Muscle of arm (tissue), 12 donors: ENCODE results near the gene DLGAP4. TPM values are rescaled to one million over a fixed set of nuclear protein-coding genes. Genes with fewer than 3 reads are reported as not detected.
A peak's percentile ranks its signal among the peaks of the same experiment; 100 is the strongest.

Source experiments
- DNase-seq: peaks from one replicate; pipeline ENCODE4 v3.0.0-alpha.2; 2013
- polyA plus RNA-seq, 12 donors: library from polyadenylated mRNA; unstranded; fragments of 120-200 nt; gene quantifications; one replicate each; pipeline ENCODE4 v1.2.1, GENCODE V29; 2013; ENCODE audit not compliant: insufficient read length in 12 of 12

Gene DLGAP4
- polyA plus RNA-seq, 12 donors = 43.9 to 79.6 (median 48.3) TPM; not detected in 1

DNA sequence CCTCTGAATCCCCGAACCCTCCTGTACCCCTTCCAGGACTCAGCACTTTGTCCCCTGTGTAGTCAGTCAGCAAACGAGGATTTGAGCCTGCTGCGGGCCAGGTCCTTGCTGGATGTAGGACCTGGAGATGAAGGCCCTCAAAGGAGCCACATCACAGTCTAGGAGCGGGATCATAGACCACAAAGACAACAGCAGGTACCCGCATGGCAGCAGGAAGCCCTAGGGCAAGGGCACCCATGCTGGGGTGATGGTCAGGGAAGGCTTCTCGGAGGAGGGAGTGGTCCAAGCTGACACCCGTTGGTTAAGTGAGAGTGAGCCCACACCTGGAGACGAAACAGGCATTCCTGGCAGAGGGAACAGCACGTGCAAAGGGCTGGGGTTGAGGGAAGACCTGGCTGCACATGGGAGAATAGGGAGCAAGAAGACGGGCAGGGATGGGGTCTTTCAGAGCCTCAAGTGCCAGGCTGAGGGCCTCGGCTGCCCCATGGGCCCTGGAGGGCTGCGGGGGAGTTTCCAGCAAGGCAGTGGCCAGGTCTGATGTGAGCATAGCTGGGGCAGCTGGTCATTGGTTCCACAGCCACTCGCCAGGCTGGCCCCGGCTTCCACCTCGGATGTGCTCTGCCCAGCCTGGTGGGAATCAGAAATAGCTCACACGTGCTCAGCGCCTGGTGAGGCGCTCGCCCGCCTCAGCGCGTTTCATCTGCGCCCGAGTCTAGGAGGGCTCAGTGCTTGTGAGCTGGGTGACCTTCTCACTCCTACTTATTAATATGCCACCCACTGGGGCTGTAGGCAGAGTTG, 15.0 kb downstream of the DLGAP4 start:
- no peak for DNase-seq

DNA sequence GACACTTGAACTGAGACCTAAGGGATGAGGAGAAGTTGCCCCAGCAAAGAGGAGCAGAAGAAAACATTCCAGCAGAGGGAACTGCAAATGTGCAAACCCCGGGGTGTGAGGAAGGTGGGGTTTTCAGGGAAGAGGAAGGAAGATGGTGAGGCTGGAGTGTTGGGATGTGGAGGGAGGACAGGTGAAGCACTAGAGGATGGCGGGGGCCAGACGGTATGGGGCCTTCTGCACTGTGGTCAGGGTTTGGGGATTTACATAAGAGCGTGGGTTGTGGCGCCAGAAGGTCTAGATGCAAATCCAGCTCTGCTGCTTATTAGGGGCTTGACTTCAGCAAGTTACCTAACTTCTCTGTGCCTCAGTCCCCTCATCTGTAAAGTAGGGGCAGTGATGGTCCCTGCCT, 16.0 kb downstream of the DLGAP4 start:
- no peak for DNase-seq

DNA sequence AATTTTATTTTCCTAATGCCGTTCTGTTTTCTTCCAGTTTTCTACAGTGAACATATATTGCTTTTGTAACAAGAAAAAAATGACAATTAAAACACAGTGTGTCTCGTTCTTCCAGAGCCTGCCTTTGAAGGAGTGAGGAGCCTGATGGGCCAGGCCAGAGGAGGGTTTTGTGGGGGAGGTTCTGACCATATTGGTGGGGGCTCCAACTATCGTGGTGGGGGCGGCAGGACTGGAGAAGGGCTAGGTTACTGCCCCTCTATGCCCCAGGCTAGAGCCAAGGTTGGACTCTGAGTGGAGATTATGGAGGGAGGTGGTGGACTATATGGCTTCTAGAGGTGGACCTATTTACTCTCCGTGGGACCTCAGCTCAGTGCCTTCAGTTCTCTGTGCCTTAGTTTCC, 24.0 kb downstream of the DLGAP4 start:
- DNase-seq = no peak

DNA sequence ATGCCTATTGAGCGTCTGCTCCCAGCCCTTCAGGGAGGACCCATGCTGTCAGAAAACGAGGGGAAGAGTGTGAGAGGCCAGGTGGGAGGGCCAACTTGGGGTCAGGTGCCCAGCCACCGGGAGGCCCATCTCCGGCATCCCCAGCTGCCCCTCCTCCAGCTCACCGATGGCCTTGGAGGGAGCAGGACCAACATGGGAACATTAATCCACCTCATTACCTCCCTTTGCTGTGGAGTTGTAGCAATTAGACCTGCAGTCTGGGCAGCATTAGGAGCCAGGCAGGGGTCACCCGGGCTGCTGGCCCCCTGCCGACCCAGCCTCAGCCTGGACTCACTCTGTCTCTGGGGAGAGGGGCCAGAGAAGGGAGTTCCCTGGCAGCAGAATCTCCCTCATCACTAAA, 25.1 kb downstream of the DLGAP4 start:
- DNase-seq = no peak

DNA sequence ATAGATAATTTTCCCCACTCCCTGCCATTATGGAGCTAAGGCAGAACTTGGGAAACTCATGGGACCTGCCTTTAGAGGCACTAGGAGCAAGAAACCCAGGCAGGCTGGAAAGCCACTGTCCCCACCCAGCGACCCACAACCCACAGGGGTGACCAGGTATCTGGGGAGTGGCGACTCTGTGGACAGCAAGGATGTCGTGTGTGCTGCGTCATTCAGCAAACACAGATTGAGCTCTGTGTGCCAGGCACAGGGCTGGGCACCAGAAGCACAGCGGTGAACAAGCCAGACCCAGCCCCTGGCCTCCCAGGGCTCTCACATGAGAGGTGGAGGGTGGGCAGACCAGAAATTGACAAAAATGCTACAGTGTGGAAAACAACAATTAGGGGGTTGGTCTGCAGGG, 27.7 kb downstream of the DLGAP4 start:
- DNase-seq = no peak

DNA sequence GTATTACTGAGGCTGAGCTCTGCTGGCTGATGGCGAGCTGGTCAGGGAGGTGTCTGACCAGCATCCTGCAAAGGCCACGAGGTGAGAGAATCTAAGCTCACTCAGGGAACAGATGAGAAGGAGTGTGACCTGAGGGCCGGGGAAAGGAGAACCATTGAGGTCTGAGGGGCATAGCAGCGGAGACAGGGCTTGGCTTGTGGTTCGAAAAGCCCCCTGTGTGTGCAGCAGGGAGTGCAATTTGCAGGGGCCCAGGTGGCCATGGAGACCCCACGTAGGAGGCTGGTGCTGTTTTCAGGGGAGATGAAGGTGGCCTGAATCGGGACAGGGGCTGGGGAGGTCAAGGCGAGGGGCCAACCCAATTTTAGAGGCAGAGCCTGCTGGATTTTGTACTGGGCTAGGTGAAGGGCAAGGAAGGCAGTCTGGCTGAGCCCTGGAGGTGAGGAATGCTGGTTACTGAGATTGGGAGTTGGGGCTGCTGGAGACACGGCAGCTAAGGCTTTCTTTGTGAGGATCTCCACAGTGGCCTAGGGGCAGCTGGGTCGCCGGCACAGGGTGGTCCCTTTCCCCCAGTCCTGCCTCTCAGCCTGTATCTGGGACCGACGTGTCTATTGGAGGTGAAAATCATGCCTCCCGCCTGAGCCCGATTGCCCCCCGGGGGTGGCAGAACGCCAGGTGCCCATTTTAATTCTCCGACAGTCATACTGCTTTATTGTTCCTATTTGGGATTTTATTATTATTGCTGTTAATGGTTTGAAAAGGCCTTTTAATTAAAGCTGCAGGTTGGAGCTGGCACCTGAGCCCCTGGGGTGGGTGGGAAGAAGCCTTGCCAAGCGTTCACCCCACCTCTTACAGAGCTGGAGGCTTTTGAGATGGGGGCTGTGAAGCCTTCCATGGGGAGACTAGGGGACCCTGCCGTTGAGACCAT, 28.4 kb downstream of the DLGAP4 start:
- no peak for DNase-seq

DNA sequence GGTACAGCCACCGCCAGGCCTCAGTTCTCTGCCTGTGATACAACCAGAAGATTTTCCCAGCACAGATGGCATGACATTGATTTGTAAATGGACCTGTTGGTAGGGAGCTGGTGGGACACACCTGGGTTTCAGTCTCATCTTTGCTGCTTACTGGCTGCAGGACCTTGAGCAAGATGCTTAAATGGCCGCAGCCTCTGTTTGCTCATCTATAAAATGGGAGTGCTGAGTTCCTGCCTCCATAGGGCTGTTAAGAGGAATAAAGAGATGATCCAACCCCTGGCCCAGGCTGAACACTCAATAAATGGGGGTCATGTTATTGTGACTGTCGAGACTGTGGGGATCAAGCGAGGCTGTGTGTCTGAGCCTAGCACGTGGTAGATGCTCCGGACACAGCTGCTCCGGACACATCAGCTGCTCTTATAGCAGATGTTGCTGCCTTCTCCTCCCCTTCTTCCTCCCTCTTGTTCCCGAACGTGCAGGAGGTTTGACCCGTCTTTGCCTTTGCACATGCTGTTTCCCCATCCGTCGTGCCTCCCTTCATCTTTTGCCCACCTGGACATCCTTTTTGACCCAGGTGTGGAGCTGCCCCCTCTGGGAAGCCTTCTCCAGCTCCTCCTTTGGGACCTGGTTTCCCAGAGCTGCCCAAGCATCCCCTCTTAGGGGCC, 29.2 kb downstream of the DLGAP4 start:
- DNase-seq = no peak

DNA sequence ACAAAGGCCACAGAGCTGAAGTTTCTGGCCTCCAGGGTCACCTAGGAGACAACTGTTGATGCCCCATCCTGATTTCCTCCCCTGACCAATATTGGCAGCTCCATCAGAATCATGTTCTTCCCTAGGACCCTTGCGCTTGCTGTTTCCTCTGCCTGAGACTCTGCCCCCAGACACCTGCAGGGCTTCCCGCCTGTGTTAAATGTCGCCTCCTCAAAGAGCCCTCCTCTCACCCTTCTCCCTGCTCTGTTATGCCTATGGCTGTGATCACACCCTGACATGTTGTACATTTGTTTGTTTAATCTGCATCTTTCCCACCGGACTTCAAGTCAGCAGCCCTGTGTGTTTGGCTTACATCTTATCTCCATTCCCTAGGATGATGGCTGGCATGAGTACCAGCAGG, 30.1 kb downstream of the DLGAP4 start:
- no peak for DNase-seq

DNA sequence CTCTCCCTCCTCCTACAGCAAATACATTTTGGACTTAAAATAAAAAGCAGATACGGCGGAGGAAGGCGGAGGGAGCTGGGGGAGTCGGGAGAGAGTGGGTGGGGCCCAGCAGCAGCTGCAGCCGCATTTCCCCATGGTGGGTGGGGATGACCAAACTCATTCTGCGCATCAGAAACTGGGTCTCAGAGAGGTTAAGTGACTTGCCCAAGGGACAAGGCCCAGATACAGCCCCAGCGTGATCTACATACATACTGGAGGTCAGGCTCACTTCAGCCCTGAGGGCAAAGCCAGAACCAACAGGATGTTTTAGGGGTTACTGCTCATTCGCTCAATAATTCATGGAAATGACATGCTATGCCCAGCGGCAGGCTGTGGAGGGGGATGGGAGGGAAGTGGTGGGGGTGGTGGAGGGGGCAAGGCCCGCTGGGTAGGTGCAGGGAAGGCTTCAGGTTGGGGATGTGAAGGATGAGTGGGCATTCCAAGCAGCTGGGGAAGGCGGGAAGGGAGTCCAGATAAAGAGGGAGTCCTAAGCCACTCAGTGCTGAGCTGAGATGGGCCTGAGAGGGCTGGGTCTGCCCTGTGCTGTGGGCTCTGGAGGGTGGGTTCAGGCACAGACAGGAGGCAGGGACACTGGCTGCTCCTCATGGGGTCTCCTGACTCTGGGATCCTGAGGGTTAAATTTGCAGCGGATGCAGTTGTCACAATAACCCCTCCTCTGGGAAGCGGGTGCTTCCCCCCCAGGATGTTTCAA, 31.0 kb downstream of the DLGAP4 start:
- no peak for DNase-seq

DNA sequence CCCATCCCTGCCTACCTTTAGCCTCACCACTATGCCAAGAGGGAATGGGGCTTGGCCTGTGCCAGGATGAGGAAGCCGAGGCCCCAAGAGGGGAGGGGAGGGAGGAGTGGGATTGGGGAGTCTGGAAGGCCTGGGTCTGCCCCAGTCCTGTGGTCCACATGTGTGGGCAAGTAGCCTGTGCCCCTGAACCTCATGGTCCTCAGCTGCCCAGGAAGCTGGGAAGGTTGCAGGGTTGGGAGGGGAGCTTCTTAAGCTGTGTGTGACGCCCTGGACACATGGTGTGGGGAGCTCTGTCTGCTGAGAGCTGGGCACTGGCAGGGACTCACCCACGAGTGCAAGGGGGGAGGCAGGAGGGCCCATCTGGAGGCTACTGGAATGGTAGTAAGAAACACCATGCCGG, 31.7 kb downstream of the DLGAP4 start:
- no peak for DNase-seq

DNA sequence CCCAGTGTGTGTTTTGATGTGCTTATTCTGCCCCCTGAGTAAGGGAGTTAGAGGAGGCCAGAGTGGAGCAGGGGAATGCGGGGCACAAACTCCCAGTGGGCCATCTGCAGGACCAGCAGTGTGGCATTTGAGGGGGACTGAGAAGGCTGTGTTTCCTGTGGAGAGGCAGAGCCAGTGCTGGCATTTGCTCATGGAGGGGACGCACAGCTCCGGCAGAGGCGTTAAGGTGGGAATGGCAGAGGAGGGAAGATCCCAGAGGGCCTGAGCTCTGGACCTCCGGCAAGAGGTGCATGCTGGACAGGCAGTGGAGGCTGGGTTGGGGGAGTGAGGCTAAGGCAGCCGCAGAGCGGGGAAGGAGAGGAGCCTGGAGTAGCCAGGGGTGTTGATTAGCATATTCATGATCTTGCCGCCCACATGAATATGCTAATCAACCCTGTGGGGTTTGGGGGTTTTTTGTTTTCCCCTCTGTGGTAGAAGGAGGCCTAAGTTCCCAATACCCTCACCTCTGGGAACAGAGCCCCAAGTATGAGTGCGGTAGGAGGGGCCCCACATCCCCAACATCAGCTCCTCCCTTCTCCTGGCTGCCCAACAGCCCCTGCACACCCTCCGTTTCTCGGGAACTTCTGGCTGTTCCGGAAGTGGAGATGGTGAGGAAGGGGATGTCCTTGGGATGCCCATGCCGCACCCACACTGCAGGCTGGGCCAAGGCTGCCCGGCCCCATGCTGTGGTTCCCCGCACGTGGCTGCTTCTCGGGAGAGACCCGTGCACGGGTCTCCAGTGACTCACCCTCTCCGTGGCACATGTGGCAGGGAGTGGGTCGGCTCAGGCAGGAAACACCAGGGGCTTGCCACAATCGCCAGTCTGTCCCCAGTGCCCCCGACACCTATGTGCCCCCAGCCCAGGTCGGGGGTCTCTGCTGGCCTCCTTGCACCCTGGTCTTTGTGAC, 33.8 kb downstream of the DLGAP4 start:
- no peak for DNase-seq

DNA sequence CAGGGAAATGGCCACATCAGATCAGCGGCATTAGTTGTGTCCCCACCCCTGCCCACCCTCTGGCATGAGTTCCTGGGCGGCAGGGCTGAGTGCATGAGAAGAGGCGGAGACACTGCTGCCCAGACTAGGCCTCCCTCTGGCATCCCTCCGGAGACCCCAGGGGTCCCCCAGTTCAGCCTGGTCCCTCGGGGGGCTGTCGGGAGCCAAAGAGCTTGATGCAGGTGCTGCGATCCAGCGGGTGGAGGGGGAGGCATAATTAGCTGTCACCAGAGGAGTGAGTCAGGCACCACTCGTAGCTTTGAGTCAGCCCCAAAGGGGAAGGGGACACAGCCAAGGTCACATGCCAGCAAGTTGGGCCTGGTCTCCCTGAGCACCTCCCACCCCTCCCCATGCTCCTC, 34.5 kb downstream of the DLGAP4 start:
- DNase-seq = no peak

DNA sequence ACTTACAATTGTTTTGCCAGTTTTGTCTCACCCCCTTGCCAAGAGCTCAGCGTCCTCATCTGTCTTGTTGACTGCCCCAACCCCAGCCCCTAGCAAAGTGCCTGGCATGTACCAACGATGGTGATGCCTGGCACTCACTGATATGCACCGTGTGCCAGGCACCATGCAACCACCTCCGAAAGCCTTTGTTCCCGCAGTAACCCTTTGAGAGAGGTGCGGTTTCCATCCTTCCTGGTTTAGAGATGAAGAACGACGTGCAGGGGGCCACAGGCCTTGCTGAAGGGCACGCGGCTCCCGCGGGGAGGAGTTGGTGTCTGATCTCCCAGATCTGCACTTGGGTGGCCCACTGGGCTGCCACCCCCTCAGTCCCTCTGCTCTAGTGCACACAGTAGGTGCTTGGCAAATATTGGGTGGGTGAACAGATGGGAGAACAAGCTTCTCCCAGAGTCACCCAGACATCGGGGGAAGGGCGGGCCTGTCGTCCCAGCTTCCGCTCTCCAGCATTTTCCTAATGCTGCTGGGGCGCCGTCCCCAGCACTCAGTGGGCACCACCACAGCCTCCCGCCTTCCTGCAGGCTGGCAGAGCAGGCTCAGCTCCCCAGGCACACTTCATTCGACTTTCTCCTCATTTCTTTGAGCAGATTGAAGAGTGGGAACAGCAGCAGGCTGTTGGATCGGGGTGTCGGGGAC, 35.3 kb downstream of the DLGAP4 start:
- DNase-seq = no peak

DNA sequence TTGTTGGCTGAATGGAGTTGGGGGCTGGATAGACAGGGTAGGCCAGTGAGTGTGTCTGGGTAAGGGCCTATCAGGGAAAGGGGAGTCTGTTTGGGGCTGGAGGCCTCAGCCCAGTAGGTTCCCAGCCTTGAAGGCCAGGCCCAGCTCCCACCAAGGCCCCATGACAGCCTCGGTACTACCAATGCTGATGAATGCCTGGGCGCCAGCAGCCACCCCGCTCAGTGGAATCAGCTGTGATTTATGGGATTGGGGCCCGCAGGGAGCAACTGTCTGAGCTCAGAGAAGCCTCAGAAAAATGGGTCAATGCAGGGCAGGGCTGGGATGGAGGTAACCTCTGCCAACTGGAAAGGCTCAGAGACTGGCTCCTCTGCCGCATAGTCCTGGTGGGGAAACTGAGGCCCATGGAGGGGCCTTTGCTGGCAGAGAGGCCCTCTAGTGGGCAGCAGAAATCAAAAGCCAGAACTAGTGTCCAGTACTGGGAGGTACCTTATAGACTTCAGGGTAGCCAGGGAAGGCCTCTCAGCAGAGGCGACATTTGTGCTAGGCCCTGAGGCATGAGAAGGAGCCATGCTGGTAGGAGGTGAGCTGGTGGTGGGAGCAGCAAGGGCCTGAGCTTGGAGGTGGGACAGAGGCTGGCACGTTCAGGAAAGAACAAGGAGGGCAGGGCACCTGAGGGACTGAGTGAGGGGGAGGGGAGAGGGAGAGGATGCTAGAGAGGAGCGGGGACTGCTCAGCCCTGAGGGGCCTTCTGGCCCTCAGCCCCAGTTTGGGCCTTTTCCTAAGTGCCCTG, 36.4 kb downstream of the DLGAP4 start:
- DNase-seq = no peak

DNA sequence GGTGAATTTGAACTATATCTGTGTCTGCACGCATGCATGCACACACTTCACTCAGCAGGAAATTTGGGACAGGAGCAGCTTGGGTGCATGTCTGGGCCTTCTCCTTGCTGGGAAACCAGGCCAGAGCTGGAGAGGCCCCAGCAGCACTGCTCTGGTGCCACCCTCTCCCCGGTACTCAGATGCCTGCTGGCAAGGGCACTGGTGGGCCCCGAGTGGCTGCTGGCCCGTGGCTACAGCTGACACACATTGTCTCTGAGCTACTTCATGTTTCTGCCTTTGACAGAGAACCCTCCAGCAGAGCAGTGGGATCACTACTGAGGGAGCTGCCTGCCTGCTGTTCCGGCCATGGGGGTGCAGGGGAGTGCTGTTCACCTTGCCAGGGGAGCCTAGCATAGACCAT, 37.5 kb downstream of the DLGAP4 start:
- no peak for DNase-seq

DNA sequence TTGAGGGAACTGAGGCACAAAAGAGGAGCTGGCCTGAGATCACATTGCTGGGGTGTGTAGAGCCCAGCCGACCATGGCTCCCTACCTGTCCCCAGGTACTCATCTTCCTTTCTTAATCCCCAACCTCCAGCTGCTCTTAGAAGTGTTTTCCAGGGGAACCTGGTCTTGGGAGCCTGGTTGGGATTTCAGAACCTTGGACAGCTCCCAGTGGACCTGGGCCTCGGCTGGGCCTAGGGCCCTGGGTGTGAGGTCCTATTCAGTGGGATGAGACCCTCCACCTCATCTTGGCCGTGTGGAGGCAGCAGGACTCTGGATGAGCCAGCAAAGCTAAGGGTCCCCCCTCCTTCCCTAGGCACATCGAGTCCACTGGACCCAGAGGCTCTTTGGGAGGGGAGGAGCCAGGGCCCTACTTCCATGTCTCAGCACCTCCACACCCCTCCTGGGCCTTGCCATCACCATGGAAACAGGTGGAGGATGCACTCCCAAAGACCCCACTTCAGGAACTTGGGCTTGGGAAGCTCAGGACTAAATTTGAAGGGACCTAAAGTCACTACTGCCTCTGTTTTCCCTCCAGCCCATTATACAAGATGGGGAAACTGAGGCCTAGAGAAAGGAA, 38.5 kb downstream of the DLGAP4 start:
- peak; percentile 69 for DNase-seq

DNA sequence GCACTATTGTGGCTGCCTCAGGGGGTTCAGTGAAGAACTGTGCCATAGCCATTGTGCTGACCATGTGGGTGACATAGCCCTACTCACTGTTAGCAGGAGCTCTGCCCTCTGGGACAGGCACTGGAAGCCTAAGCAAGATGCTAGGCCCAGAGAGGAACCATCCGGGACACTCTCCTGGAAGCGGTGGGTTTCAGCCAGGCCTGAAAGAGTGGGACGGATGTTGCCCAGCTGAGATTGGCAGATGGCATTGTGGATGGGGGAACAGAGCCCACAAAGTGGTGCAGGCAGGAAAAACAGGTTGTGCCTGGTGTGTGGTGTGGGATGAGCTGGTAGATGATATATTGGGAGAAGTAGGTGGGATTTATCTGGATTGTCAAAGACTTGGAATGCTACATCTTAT, 40.1 kb downstream of the DLGAP4 start:
- DNase-seq = no peak

DNA sequence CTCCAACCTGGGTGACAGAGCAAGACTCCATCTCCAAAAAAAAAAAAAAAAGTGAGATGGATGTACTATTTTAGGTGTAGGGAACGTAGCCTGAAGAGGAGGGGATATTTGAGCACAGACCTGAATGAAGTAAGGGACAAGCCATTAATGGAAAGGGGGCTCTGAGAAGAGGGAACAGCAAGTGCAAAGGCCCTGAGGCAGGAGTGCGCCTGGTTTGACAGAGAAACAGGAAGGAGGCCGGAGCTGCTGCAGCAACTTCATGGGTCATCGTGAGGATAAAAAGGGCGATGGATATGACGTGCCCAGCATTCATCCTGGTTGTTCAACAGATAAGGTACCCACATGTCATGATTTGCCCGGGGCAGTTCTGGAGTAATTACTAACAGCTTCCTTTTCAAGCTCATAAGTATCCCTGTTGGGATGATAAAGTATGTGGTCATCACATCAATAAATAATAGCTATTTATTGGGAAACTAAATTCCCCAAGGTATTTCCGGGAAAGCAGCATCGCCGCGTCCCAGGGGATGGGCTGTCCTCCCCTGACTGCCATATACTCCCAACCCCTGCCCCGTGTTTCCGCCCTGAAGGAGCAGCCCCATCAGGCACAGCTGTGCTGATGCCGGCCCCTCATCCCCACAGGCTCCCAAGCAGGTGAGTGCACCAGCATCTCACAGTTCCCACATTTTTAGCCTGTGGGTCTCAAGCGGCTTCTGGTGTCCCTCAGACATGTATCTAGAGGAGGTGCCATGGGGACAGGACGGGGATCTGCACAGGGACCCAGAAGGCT, 43.4 kb downstream of the DLGAP4 start:
- no peak for DNase-seq
